ENCODE data around the gene ADPRS. TPM values are rescaled to one million over a fixed set of nuclear protein-coding genes. Genes with fewer than 3 reads are reported as not detected.

Gene ADPRS
- total RNA-seq, 4 donors from 2014 or later, result 23.3 to 45.8 (median 40.8) TPM

DNA sequence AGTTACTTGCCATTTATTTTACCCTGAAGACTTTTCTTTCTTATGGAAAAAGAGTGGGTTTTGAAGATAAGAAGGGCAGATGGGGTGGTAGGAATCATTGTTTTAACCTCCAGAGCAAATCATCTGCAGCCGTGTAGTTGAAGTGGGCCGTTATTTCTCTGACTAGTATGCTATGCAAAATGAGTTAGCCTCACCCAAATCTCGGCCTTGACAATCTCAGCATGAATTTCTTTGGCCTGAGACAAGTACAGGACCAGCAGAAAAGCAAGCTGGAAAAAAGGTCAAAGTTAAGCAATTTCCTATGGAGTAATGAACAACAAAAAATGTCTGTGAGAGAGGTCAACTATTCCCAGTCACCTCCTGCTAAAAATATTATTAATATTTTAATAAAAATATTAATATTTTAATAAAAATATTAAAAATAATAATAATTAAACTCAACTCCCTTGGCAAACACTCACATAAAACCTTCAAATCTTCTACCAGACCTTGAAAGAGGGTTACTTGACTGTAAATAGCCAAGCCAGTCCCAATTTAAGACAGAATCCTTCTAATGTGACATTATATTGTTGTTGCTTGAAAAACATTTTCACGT lies 11.6 kb upstream of the ADPRS start:
- intact Hi-C loops (cut with DNase I), result no loop called here
- Histone ChIP-seq H3K9me3 (no peaks in the 10 kb centered on the region), H3K4me3 (no peak overlapping the region), H3K4me1 (no peaks in the 10 kb centered on the region), H3K36me3 (no peaks in the 10 kb centered on the region), H3K27me3 (no peaks in the 10 kb centered on the region), H3K27ac (replicated peaks in 1 of 4) (no peak overlapping the region)
- peak; percentile 34 for DNase-seq (ENCODE audit: extremely low spot score)
- WGBS, result 70% methylated on average over 4 of the region's 4 CpGs
- no peak for TF ChIP-seq POLR2AphosphoS5 (IDR thresholded peaks at IDR 0.05)
- no peak for TF ChIP-seq POLR2A (IDR thresholded peaks at IDR 0.05; ENCODE audit: low read depth)

DNA sequence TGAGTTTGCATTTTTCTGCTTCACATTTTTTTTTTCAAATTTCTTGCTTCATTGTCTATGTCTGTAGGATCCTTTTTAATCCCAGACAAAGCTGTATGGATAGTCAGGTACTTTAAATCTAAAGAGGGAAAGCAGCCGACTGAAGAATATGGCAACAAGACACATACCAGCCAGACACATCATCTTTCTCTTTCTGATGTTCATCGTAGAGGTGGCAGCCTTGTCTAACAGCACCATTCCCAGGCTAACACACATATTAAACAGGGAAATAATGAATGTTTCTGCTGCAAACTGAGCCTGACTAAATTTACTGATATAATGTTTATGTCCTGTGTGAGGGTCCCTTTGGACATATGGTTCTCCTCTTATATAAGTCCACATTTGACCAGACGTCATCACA lies 8.5 kb upstream of the ADPRS start:
- no peak overlapping the region for H3K4me3 ChIP-seq
- H3K27me3 ChIP-seq, result peaks cover 0 to 25% (median 3%) of the 10 kb centered on the region in 4 donors
- intact Hi-C loops (cut with DNase I), result no loop called here
- peaks cover 11 to 17% (median 16%) of the 10 kb centered on the region in 4 donors for H3K4me1 ChIP-seq
- 46% methylated on average over 3 of the region's 3 CpGs for WGBS
- TF ChIP-seq, protein P1, sequence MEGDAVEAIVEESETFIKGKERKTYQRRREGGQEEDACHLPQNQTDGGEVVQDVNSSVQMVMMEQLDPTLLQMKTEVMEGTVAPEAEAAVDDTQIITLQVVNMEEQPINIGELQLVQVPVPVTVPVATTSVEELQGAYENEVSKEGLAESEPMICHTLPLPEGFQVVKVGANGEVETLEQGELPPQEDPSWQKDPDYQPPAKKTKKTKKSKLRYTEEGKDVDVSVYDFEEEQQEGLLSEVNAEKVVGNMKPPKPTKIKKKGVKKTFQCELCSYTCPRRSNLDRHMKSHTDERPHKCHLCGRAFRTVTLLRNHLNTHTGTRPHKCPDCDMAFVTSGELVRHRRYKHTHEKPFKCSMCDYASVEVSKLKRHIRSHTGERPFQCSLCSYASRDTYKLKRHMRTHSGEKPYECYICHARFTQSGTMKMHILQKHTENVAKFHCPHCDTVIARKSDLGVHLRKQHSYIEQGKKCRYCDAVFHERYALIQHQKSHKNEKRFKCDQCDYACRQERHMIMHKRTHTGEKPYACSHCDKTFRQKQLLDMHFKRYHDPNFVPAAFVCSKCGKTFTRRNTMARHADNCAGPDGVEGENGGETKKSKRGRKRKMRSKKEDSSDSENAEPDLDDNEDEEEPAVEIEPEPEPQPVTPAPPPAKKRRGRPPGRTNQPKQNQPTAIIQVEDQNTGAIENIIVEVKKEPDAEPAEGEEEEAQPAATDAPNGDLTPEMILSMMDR (IDR thresholded peaks at IDR 0.05), result no peak
- TF ChIP-seq POLR2AphosphoS5 (IDR thresholded peaks at IDR 0.05), result no peak
- no peak for TF ChIP-seq POLR2A (IDR thresholded peaks at IDR 0.05; ENCODE audit: low read depth)
- no peak for TF ChIP-seq EP300 (IDR thresholded peaks at IDR 0.05)
- DNase-seq (ENCODE audit: extremely low spot score), result peak; percentile 24
- no peaks in the 10 kb centered on the region for H3K9me3 ChIP-seq
- no peaks in the 10 kb centered on the region for H3K36me3 ChIP-seq
- no peak overlapping the region for H3K27ac ChIP-seq (replicated peaks in 1 of 4)

DNA sequence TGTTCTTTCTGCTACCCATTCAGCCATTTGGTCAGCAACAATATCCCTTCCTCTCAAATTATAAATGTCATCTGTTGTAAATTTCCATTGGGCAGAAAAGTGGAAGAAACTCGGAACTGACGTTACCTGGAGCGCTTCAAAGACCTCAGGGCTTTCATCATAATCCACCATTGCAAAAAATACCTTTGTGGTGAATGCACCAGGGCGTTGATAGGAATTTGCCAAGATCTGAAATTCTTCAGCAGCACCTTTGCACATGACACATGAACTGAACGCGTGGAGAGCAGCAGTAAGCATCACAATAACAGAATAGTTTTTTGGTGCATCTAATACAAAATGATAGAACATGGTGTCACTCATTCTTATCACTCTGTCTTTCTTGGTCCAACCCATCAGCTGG lies 7.9 kb upstream of the ADPRS start:
- TF ChIP-seq EP300 (IDR thresholded peaks at IDR 0.05), result no peak
- TF ChIP-seq POLR2A (IDR thresholded peaks at IDR 0.05; ENCODE audit: low read depth), result no peak
- TF ChIP-seq, protein P1 (IDR thresholded peaks at IDR 0.05), result no peak
- TF ChIP-seq POLR2AphosphoS5 (IDR thresholded peaks at IDR 0.05), result no peak
- intact Hi-C loops (cut with DNase I), result no loop called here
- peaks cover 11 to 17% (median 16%) of the 10 kb centered on the region in 4 donors for H3K4me1 ChIP-seq
- WGBS, result 79% methylated on average over 6 of the region's 6 CpGs
- no peak overlapping the region for H3K27ac ChIP-seq (replicated peaks in 1 of 4)
- no peaks in the 10 kb centered on the region for H3K36me3 ChIP-seq
- no peak for DNase-seq (ENCODE audit: extremely low spot score)
- peaks cover 0 to 28% (median 3%) of the 10 kb centered on the region in 4 donors for H3K27me3 ChIP-seq
- no peak overlapping the region for H3K4me3 ChIP-seq
- H3K9me3 ChIP-seq, result no peaks in the 10 kb centered on the region

DNA sequence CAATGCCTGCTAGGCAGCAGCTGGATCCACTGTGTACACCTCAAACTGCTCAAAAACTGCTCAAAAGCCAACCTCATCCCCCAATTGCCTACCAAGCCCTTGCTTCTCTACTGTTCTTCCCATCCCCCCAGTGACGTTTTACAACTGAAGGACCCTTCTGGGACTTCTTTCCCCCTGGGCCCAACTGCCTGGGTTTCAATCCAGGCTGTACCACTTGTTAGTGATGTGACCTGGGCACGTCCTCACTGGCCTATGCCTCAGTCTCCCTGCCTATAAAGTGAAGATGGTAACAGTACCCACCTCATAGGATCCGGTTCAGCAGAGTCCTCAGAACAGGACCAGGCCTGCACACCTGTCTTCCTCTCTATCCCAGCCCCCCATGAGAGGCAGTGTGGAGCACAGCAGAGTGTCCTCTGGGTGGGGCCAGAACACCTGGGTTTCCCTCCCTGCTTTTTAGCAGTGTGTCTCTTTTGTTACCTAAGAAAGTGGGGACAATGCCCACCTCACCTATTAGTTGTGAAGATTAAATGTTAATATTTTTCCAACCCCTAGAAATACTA lies 6.7 kb upstream of the ADPRS start:
- peaks cover 11 to 17% (median 16%) of the 10 kb centered on the region in 4 donors for H3K4me1 ChIP-seq
- no peaks in the 10 kb centered on the region for H3K36me3 ChIP-seq
- no peak overlapping the region for H3K4me3 ChIP-seq
- peak; percentile 74 for DNase-seq (ENCODE audit: extremely low spot score)
- intact Hi-C loops (cut with DNase I), result no loop called here
- peaks cover 0 to 39% (median 3%) of the 10 kb centered on the region in 4 donors for H3K27me3 ChIP-seq
- TF ChIP-seq POLR2AphosphoS5 (IDR thresholded peaks at IDR 0.05) (no peak), EP300 (IDR thresholded peaks at IDR 0.05) (no peak), POLR2A (IDR thresholded peaks at IDR 0.05; ENCODE audit: low read depth) (no peak)
- TF ChIP-seq, protein P1 (IDR thresholded peaks at IDR 0.05), result no peak
- no peak overlapping the region for H3K27ac ChIP-seq (replicated peaks in 1 of 4)
- no peaks in the 10 kb centered on the region for H3K9me3 ChIP-seq
- WGBS, result 80% methylated on average over 3 of the region's 3 CpGs

DNA sequence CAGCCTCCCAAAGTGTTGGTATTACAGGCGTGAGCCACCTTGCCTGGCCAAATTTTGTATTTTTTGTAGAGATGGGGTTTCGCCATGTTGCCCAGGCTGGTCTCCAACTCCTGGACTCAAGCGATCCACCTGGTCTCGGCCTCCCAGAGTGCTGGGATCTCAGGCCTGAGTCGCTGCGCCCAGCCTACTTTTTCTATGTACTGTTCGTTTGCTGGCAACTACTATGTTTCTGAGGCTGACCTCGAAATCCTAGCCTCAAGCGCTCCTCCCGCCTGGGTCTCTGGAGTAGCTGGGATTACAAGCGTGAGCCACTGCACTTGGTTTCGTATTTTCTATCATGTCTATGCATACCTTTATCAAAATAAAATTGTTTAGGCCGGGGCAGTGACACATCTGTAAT lies 5.5 kb upstream of the ADPRS start:
- intact Hi-C loops (cut with DNase I), result no loop called here
- peaks cover 0 to 39% (median 3%) of the 10 kb centered on the region in 4 donors for H3K27me3 ChIP-seq
- peaks cover 13 to 22% (median 19%) of the 10 kb centered on the region in 4 donors for H3K4me1 ChIP-seq
- H3K9me3 ChIP-seq, result no peaks in the 10 kb centered on the region
- peak overlapping the region in 1 of 4 donors; percentile 55 for H3K4me3 ChIP-seq
- H3K27ac ChIP-seq (replicated peaks in 1 of 4), result no peak overlapping the region
- WGBS, result 93% methylated on average over 13 of the region's 13 CpGs
- peak; percentile 34 for DNase-seq (ENCODE audit: extremely low spot score)
- H3K36me3 ChIP-seq, result no peaks in the 10 kb centered on the region
- TF ChIP-seq POLR2AphosphoS5 (IDR thresholded peaks at IDR 0.05) (no peak), POLR2A (IDR thresholded peaks at IDR 0.05; ENCODE audit: low read depth) (no peak)
